ENCODE results near the gene CAMTA1.

DNA sequence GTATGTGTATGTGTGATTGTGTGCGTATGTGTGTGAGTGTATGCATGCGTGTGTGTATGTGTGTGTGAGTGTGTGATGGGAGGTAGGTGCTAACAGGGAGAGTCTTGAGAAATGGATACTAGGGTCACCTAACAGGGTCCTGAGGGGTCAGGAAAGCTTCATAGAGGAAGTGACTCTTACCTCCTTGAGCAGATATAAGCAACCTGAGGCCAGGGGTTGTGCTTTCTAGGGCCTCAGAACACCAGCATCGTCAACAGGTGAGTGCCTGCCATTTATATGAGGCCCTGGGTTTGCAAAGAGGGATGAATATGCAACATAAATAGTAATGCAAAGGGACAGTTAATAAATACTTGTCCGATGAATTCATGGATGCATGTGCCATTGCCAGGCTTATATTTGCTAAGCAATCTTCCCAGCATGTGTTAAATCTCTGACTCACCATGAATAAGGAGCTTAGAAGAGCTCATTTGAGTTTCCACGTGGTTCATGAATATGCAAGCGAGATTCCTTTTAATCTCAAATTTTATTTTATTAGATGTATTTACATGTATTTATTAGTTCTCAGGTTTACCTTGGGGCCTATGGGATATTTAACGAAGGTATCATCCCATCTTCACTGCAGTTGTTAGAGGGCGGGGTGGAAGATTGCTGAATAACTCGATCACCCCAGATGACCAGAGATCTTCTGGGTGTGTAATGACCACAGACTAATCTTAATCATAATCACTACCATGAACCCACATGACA is 438.3 kb downstream of the CAMTA1 start:
- TF ChIP-seq, protein P1, sequence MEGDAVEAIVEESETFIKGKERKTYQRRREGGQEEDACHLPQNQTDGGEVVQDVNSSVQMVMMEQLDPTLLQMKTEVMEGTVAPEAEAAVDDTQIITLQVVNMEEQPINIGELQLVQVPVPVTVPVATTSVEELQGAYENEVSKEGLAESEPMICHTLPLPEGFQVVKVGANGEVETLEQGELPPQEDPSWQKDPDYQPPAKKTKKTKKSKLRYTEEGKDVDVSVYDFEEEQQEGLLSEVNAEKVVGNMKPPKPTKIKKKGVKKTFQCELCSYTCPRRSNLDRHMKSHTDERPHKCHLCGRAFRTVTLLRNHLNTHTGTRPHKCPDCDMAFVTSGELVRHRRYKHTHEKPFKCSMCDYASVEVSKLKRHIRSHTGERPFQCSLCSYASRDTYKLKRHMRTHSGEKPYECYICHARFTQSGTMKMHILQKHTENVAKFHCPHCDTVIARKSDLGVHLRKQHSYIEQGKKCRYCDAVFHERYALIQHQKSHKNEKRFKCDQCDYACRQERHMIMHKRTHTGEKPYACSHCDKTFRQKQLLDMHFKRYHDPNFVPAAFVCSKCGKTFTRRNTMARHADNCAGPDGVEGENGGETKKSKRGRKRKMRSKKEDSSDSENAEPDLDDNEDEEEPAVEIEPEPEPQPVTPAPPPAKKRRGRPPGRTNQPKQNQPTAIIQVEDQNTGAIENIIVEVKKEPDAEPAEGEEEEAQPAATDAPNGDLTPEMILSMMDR (conservative IDR thresholded peaks at IDR 0.05; ENCODE audit: low read depth, low read length), result no peak
- TF ChIP-seq EZH2 (IDR thresholded peaks at IDR 0.05; ENCODE audit: borderline replicate concordance, low read depth, low read length, poor library complexity, severe bottlenecking), result no peak

All from A673 (cell line).